Omental fat pad (tissue), 4 donors: ENCODE results near the gene RORB. TPM values are rescaled to one million over a fixed set of nuclear protein-coding genes. Genes with fewer than 3 reads are reported as not detected.

Source experiments
- ATAC-seq: fragments of 150-250 bp; one replicate; pipeline ENCODE4 v1.9.1; 2016; ENCODE audit warnings: mild to moderate bottlenecking, moderate library complexity; ENCODE audit not compliant: low FRiP score
- DNase-seq: peaks from one replicate; pipeline ENCODE4 v3.0.0-alpha.2; 2019; ENCODE audit warnings: low spot score
- CTCF ChIP-seq, 3 donors: fragments of 450-650 bp; IDR thresholded peaks; one replicate each; pipeline ENCODE4 v1.5.1; 2016 to 2017; ENCODE audit warnings: antibody characterized with exemption in 3 of 3, mild to moderate bottlenecking in 3 of 3, moderate library complexity in 2 of 3
- total RNA-seq, 4 donors: library from RNA; depleted of rRNA; stranded (reverse); fragments of >200 nt; gene quantifications; one replicate each; pipeline ENCODE4 v1.1.0, GENCODE V29; 2016

Gene RORB
- total RNA-seq, 4 donors from 2014 or later: 0.50 to 2.8 (median 2.1) TPM

GRCh38 chr9:74721696-74722660, 224.8 kb downstream of the RORB start:
- TF ChIP-seq CTCF (IDR thresholded peaks at IDR 0.05): no peak
- DNase-seq (no peak), ATAC-seq (no peak)

GRCh38 chr9:74724317-74724716, 227.2 kb downstream of the RORB start:
- peak; percentile 22 for ATAC-seq
- no peak for DNase-seq
- no peak for TF ChIP-seq CTCF (IDR thresholded peaks at IDR 0.05)

GRCh38 chr9:74726581-74726980, 229.4 kb downstream of the RORB start:
- DNase-seq: no peak
- ATAC-seq: no peak
- no peak for TF ChIP-seq CTCF (IDR thresholded peaks at IDR 0.05)

GRCh38 chr9:74728176-74728575, 231.0 kb downstream of the RORB start:
- DNase-seq (no peak), ATAC-seq (no peak)
- no peak for TF ChIP-seq CTCF (IDR thresholded peaks at IDR 0.05)

- no peak for TF ChIP-seq CTCF (IDR thresholded peaks at IDR 0.05)
- ATAC-seq (no peak), DNase-seq (no peak)
These were observed 232.1 kb downstream of the RORB start for GRCh38 chr9:74729136-74729695.

- ATAC-seq (no peak), DNase-seq (no peak)
- TF ChIP-seq CTCF (IDR thresholded peaks at IDR 0.05): no peak
These were observed 238.6 kb downstream of the RORB start for GRCh38 chr9:74735761-74736160.
